ENCODE results near the gene TRIM10. TPM values are rescaled to one million over a fixed set of nuclear protein-coding genes. Genes with fewer than 3 reads are reported as not detected.

Gene TRIM10, protein sequence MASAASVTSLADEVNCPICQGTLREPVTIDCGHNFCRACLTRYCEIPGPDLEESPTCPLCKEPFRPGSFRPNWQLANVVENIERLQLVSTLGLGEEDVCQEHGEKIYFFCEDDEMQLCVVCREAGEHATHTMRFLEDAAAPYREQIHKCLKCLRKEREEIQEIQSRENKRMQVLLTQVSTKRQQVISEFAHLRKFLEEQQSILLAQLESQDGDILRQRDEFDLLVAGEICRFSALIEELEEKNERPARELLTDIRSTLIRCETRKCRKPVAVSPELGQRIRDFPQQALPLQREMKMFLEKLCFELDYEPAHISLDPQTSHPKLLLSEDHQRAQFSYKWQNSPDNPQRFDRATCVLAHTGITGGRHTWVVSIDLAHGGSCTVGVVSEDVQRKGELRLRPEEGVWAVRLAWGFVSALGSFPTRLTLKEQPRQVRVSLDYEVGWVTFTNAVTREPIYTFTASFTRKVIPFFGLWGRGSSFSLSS
- 0.23 TPM for total RNA-seq

DNA sequence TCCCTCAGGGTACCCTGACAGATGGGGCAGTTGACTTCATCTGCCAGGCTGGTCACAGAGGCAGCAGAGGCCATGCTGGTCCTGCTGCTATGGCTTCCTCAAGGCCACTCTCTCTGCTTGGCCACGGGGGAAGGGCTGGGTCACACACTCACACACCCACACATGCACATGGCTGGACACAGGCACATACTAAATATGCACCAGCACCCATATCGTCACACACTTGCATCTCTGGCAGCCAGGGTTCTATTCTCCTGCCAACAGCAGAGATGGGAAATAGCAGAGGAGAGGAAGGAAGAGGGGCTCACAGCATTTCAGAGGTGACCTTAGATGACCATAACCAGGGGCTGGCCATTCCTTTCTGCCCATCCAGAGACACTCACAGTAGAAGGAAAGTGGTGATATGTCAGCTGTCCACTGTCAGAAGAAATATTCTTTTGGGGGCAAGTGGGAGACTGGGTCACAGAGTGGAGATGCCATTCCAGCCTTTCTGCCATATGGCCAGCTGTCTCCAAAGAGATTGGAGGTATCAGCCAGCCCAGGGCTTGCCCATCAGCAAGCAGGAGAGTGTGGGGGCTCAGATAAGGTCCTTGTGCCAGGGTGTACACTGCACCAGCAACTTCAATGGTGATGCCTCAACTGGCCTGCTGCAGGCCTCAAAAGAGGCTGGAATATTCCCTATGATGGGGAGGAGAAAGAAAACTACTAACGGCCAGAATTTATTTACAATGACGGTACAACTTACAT lies at the start of gene TRIM10:
Gene TRIM10, minus strand, starts transcription at position 427 of the 747 bp plus-strand sequence. Its CDS starts 353 bp downstream, at position 74.

DNA sequence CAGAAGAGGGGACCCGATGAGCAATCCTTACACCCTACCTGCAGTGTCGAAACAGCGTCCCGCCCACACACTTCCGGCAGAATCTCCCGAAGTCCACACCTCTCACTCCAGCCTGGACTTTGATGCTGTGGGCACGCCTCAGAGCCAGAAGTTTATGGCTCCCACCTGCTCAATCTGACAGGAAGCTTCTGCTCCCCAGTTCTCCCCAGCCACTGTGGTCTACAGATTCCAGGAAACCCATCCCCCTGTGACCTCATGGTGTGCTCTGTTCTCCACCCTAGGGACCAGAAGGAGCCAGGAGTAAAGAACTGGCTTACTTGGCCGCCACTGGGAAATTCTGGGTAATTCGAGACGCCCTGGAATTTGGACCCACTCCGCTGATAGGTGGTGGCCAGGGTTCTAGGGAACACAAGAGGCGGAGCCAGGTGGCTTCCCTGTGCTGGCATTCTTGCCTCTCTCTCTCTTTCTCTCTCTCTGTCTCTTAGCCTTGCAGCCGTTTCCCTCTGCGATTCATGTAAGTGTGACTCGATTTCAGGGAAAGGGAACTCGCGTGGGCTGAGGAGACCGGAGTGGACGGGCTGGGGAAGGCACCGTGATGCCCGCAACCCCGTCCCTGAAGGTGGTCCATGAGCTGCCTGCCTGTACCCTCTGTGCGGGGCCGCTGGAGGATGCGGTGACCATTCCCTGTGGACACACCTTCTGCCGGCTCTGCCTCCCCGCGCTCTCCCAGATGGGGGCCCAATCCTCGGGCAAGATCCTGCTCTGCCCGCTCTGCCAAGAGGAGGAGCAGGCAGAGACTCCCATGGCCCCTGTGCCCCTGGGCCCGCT lies 2.3 kb upstream of the TRIM10 start, which contains the start of gene TRIM15:
Gene TRIM15, plus strand, starts transcription at position 457 of the 828 bp plus-strand sequence. Its CDS starts 139 bp downstream, at position 596.

DNA sequence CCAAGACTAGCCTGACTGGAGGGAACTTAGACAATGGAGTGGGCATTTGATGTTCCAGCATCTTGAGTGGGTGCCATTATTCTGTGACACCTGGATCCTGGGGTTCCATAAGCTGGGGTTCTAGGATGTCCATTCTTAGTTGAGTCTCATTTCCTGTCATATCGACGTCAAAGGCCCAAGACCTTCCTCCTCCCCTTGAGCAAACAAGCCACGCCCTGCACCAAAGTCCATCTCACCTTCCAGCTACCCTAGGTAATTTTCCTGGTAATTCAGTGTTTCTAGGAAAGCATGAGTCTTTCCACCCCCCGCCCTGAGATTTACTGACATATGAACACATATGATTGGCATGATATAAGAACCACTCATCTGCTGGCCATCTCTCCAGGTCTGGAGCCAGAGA lies 25.3 kb downstream of the TRIM10 start, which contains the start of gene TRIM40:
Gene TRIM40, plus strand, starts transcription at position 384 of the 400 bp plus-strand sequence. CDS start 897 bp downstream, outside the sequence.

DNA sequence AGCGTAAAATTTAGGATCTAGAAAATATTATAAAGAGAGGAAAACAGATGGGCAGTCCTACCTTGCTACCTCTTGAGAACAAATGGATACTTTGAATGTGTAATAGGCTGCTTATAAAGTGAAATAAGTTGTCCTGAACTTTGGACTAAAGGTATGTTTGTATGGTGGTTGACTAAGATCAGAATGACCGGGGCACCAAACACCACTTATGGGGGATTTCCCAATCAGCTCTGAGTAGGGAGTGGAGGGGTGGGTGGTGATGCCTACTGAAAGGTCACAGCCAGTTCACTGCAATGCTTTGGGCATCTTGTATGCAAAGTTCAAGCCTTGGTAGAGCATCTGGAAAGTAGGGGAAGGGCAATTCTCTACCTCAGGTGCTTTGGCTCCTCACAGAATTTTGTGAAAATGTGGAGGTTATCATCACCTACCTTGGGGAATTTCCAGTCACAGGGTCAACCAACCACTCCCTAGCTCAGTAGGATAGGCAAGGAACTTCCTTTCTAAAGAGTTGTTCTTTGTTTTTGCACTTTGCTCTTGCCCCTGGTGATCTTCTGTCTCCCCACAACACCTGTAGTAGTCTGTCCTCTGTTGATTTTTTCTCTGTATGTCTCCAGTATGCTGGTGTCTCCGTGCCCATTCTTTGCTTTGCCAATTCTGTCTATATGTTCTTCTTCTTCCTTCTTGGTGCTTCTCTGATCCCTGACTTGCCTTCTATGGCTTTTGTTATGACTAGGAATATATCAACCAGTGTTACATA lies 47.8 kb downstream of the TRIM10 start, which contains the start of gene TRIM31:
Gene TRIM31, minus strand, starts transcription at position 88 of the 757 bp plus-strand sequence. CDS start 285 bp downstream, outside the sequence.

Small RNAs within 50 kb of the gene (small RNA-seq; reads per million reads assigned to genes)
- not detected for gene RF00554

Other genes with a start within 250 kb of the TRIM10 start
- gene HLA-A, start 218.7 kb downstream of the TRIM10 start, total RNA-seq, result 72.7 TPM
- 14.1 TPM for gene POLR1H, start 99.9 kb downstream of the TRIM10 start, total RNA-seq
- gene PPP1R11, start 94.0 kb downstream of the TRIM10 start, total RNA-seq, result 29.3 TPM
- gene RNF39, start 85.4 kb downstream of the TRIM10 start, total RNA-seq, result not detected
- not detected for gene TRIM31, start 48.1 kb downstream of the TRIM10 start, total RNA-seq
- not detected for gene TRIM40, start 25.1 kb downstream of the TRIM10 start, total RNA-seq
- not detected for gene TRIM15, start 2.3 kb upstream of the TRIM10 start, total RNA-seq
- gene TRIM26, start 52.2 kb upstream of the TRIM10 start, total RNA-seq, result 21.7 TPM
- gene TRIM39, start 165.7 kb upstream of the TRIM10 start, total RNA-seq, result 8.3 TPM
- gene RPP21, start 183.9 kb upstream of the TRIM10 start, total RNA-seq, result 16.4 TPM

All from diencephalon (tissue), 1 donor.